ENCODE measurements around the gene FSTL4.

DNA sequence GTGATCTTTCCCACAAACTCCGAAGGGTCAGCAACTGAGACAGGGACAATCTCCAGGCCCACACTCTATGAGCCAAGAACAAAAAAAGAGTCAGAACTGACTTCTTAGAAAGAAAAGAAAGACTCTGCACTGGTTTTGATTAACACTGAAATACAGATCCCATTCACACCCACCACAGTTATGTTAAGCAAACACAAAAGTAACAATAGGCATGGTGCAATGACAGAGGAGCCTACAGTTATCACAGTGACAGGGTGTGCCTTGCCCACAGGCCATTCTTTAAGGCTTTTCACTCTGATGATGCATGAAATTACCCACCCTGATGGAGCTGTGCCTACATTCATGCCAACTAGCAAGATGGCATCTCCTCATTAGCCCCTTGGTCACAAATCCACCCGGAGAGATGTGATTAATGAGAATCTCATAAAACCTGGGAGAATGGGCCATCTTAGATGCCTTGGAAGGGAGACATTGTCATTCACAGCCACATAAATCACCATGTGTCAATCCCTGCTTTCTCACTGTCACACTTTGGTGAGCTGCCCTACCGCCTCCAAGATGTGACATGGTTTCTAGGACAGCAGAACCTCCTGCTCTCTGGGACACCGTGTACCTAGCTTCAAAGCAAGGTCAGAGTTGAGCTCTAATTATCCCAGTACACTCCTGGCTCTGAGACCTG, 27.6 kb upstream of the FSTL4 start:
- no peak for TF ChIP-seq EZH2 (IDR thresholded peaks at IDR 0.05; ENCODE audit: borderline replicate concordance, low read length)
- TF ChIP-seq, protein P1, sequence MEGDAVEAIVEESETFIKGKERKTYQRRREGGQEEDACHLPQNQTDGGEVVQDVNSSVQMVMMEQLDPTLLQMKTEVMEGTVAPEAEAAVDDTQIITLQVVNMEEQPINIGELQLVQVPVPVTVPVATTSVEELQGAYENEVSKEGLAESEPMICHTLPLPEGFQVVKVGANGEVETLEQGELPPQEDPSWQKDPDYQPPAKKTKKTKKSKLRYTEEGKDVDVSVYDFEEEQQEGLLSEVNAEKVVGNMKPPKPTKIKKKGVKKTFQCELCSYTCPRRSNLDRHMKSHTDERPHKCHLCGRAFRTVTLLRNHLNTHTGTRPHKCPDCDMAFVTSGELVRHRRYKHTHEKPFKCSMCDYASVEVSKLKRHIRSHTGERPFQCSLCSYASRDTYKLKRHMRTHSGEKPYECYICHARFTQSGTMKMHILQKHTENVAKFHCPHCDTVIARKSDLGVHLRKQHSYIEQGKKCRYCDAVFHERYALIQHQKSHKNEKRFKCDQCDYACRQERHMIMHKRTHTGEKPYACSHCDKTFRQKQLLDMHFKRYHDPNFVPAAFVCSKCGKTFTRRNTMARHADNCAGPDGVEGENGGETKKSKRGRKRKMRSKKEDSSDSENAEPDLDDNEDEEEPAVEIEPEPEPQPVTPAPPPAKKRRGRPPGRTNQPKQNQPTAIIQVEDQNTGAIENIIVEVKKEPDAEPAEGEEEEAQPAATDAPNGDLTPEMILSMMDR (IDR thresholded peaks at IDR 0.05; ENCODE audit: low read length), result no peak
